ENCODE measurements around the gene GRIN1.
A peak's percentile ranks its signal among the peaks of the same experiment; 100 is the strongest.

The GRIN1 gene

DNA sequence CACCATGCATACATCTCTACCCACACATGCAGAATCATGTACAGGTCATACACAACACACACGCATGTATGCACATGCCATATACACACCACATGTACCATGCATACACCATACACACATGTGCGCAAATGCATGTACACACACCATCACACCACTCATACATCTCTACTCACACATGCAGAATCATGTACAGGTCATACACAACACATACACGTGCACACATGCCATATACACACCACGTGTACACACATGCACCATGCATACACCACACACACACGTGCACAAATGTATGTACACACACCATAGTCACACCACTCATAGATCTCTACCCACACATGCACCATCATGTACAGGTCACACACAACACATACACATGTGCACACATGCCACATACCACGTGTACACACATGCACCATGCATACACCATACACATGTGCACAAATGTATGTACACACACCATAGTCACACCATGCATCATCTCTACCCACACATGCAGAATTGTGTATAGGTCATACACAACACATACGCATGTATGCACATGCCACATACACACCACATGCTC, 14.0 kb downstream of the GRIN1 start:
- no peak for TF ChIP-seq CTCF (conservative IDR thresholded peaks at IDR 0.05; ENCODE audit: control insufficient read depth, insufficient read depth, low read depth, low read length)
- no peak for DNase-seq (ENCODE audit: low read depth)
- no peak overlapping the region for H3K4me3 ChIP-seq (ENCODE audit: control insufficient read depth, low read depth, low read length)

DNA sequence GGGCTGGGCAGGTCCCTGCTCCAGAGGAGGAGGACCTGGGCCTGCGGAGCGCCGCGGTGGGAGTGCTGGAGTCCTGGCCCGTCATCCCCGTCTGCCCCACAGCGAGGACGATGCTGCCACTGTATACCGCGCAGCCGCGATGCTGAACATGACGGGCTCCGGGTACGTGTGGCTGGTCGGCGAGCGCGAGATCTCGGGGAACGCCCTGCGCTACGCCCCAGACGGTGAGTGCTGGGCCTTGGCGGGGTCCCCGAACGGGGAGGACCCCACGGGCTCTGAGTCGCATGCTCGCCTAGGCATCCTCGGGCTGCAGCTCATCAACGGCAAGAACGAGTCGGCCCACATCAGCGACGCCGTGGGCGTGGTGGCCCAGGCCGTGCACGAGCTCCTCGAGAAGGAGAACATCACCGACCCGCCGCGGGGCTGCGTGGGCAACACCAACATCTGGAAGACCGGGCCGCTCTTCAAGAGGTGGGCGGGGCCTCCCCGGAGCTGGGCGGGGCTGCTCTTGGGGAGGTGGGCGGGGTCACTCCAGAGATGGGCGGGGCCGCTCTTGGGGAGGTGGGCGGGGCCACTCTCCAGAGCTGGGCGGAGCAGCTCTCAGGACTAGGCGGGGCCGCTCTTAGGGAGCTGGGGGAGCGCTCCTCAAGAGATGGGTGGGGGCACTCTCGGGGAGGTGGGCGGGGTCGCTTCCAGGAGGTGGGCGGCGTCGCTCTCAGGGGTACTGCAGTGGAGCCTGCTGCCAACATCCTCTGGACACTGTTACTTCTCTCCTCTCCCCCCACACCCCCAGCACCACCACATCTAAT, 17.8 kb downstream of the GRIN1 start:
- TF ChIP-seq CTCF (conservative IDR thresholded peaks at IDR 0.05; ENCODE audit: control insufficient read depth, insufficient read depth, low read depth, low read length): no peak
- peak overlapping the region; percentile 27 for H3K4me3 ChIP-seq (ENCODE audit: control insufficient read depth, low read depth, low read length)
- DNase-seq (ENCODE audit: low read depth): peak; percentile 56

DNA sequence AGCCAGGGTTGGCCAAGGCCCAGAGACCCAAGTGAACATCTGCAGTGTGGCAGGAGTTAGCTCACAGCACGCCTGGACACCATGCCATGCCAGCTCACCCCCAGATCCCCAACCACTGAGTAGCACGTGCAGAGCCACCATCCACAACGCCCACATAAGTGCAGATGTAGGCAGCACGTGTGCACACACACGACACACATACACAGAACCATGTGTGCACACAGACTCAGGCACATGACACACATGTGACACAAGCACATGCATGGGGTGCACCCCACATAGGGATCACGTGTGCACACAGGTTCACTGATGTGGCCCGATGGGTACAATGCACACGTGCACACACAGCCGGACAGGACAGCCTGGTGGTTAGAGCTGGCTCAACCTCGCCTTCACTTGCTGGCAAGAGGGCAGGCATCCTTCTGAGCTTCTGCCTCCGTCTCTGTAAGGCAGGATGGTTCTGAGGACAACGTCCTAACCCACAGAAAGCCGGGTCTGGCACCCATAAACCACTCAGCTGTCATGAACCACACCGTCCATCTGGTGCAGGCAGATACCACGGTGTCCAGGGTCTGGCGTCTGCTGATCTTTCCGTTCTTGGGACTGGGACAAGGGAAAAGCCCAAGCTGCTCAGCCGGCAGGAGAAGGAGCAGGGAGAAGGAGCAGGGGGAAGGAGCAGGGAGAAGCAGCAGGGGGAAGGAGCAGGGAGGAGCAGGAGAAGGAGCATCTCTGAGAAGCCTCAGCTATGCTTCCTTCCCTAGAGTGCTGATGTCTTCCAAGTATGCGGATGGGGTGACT, 18.9 kb downstream of the GRIN1 start:
- TF ChIP-seq CTCF (conservative IDR thresholded peaks at IDR 0.05; ENCODE audit: control insufficient read depth, insufficient read depth, low read depth, low read length): no peak
- no peak overlapping the region for H3K4me3 ChIP-seq (ENCODE audit: control insufficient read depth, low read depth, low read length)
- peak; percentile 24 for DNase-seq (ENCODE audit: low read depth)

DNA sequence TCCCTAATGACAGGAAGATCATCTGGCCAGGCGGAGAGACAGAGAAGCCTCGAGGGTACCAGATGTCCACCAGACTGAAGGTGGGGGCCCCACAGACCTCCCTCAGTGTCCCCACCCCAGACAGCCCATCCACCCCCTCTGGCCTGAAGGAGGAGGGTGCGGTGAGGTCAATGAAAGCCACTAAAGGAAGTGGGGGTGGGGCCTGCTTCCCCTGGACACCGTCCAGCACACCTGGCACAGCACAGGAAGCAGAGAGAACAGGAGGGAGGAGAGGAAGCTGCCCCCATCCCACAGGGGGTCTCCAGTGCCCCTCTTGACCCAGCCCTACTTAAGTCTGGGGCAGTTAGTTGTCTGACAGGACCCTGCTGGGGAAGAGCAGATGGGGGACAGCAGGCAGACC, 19.7 kb downstream of the GRIN1 start:
- DNase-seq (ENCODE audit: low read depth): no peak
- no peak overlapping the region for H3K4me3 ChIP-seq (ENCODE audit: control insufficient read depth, low read depth, low read length)
- no peak for TF ChIP-seq CTCF (conservative IDR thresholded peaks at IDR 0.05; ENCODE audit: control insufficient read depth, insufficient read depth, low read depth, low read length)

DNA sequence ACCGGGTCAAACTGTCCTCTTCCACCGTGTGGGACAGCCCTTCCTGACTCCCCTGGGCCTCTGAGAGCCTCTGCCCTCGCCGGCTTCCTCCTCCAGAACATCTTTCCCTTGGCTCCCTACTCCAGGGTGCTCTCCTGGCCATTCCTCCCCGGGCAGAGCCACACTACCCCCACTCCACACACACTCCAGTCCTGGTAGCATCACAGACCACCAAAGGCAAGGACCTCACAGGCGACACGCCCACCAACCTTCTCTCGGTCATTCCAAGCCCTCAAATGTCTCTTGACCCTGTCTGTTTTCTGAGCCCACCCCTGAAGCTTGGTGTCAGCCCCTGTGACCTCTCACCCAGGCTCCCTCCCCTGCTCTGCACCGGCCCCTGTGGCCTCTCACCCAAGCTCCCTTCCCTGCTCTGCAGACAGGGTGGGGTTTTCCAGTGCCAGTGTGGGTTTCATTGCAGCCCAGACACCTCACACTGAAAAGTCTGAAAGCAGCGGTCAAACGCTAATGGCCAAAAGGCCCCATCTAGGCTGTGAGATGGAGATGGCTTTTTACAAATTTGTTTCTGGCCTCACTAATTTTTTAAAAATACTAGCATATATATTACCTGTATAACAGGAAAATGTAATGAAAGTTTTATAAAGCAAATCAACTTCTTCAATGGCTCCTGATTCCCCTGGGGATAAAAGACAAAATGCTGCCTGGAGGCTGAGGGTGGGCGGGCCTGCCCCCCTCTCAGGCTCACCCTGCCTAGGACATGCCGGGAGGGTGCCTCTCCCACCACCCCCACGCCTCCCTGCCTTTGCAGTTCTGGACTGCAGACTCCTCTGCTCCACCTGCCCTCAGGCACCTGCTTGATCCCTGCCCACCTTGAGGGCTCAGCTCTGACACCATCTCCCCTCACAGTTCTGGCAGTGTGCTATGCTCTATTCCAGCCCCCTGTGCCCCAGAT, 20.4 kb downstream of the GRIN1 start:
- TF ChIP-seq CTCF (conservative IDR thresholded peaks at IDR 0.05; ENCODE audit: control insufficient read depth, insufficient read depth, low read depth, low read length): no peak
- no peak overlapping the region for H3K4me3 ChIP-seq (ENCODE audit: control insufficient read depth, low read depth, low read length)
- DNase-seq (ENCODE audit: low read depth): no peak

DNA sequence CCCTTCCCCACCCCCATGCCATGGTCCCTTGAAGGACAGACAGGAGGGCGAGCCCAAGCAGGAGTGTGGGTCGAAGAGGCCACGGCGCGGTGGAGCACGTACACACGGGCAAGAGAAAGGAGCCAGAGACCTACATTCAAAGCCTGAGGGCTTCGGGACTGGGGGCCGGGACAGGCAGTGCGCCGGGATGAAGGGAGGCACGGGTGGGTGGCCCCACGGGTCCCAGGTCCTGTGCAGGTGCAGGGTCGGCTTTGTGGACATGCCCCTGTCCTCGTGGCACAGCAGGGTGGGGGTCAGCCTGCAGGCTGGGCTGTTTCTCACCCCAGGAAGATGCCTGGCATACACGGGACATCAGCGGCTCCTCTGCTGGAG, 21.1 kb downstream of the GRIN1 start:
- no peak for TF ChIP-seq CTCF (conservative IDR thresholded peaks at IDR 0.05; ENCODE audit: control insufficient read depth, insufficient read depth, low read depth, low read length)
- no peak for DNase-seq (ENCODE audit: low read depth)

More for the DNA sequence above, 21.1 kb downstream of the GRIN1 start:
- no peak overlapping the region for H3K4me3 ChIP-seq (ENCODE audit: control insufficient read depth, low read depth, low read length)

Data from fibroblast of mammary gland (primary cell).